GM19238 (cell line): ENCODE data around the gene NAA20.
A peak's percentile ranks its signal among the peaks of the same experiment; 100 is the strongest.

Experiments used
- DNase-seq: peaks from one replicate; pipeline ENCODE4 v3.0.0; 2011; ENCODE audit warnings: low spot score; ENCODE audit not compliant: insufficient read length

Gene NAA20, protein sequence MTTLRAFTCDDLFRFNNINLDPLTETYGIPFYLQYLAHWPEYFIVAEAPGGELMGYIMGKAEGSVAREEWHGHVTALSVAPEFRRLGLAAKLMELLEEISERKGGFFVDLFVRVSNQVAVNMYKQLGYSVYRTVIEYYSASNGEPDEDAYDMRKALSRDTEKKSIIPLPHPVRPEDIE

DNA sequence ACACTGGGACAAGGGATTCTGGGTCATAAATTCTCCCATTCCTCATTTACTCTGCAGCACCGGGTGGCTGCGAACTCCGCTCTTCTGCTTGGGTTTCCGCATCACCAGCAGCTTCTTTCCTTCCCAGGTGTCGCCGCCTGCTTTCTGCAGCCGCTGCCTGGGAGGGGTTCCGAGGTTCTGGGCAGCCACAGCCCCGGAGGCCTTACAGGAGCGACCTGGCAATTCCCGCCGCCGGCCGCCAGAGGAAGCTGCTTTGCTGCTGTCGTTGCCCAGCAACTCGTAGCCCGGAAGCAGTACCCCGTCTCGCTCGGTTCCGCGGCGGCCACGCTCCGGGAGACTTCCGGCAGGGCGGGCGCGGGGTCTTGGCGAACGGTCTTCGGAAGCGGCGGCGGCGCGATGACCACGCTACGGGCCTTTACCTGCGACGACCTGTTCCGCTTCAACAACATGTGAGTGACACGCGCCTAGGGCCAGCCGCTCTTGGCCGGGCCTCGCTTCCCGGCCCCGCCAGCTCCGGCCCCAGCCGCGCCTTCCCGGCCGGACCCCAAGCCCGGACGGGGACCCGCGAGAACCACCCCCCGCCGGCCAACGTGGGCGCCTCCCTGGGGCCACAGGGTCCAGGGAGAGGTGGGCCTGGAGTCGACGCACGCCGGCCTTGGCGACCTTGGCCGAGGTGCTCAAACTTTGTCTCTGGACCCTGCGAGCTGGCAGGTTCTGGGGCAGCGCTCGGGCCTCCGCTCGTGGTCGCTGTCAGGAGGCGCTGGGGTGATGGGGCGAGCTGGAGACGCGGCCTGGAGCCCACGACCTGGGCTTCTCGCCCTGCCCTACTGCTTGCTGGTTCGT lies at the start of gene NAA20:
Gene NAA20 (plus strand): TSS at position 362 of the 843 bp plus-strand sequence. CDS start 35 bp downstream, at position 397.
- DNase-seq: peak; percentile 89

- DNase-seq: no peak
Observed at GRCh38 chr20:19967445-19967844, 49.7 kb upstream of the NAA20 start.

- no peak for DNase-seq
Observed at GRCh38 chr20:19968028-19968427, 49.1 kb upstream of the NAA20 start.

DNA sequence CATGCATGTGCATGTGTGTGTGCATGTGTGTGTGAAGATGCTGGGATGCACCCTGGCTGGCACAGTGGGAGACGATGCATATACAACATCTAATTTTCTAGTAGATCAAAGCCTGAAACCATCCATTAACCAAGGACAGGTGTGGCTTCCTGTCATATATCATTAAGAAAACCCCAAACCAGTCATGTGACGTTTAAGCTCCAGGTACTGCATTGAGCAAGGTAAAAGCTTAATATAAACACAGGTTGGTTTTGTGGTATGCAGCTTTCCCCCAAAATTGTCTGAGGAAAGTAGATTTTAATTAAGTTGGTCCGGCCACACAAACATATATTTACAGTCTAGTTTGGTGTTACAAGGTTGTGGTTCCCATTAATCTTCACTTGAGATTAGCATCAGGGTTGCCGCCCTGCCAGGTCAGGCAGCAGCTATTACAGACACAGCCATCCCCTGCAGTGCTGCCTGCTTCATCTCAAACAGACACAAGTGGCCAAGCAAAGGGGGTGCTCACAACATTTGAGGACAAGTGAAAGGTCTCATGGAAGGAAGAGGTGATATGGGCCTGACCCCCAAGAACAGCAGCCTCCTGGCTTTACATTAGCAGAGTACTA lies 48.6 kb upstream of the NAA20 start:
- no peak for DNase-seq

- no peak for DNase-seq
Observed at GRCh38 chr20:19969106-19969505, 48.1 kb upstream of the NAA20 start.

DNA sequence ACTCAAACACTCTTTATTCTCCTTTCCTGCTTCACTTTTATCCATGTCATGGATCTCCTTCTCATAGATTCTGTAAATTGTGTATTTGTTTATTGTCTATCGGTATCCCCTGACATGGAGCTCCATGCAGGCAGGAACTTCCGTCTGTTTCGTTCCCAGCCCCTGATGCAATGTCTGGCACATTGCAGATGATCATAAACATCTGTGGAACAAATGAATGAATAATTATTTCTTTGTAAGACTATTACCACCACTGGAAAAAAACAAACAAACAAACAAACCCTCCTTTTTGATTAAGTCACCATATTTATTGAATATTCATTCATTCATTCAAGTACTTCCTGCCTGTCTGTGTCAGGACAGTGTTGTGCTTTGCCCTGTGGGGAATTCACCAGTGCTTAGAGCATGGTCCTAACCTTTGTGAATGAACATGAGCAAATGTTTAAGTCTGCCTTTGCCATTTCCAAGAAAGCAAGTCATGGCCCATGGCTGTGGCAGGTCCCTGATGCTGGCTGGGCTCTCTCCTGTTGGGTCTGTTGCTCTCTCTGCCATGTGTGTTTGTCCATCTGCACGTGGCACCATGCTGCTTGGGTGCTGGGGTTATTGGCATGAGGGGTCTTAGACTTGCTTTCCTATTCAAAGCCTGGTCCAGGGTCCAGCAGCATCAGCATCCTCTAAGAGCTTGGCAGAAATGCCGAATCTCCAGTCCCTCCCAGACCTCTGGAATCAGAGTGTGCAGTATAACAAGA lies 47.5 kb upstream of the NAA20 start:
- no peak for DNase-seq

GRCh38 chr20:19970256-19970765 lies 46.9 kb upstream of the NAA20 start:
- no peak for DNase-seq

DNA sequence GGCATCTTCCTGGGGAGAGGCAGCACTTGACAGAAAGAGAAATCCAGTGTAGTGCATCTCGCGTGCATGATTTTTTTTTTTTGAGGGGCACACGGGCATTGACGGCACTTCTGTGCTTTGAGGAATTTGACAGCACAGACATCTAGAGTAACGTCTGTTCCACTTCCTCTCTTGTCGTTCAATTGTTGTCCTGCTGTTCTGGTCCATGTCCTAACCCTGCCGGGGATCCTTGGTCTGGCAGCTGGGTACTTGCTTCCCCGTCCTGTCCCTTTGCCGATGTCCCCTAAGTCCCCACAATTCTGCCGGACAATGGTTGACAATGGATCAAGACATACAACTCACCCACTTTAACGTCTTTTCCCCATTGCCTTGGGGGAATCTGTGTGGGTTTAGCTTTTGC lies 46.0 kb upstream of the NAA20 start:
- no peak for DNase-seq

- DNase-seq: no peak
Observed at GRCh38 chr20:19973961-19974629, 43.1 kb upstream of the NAA20 start.

DNA sequence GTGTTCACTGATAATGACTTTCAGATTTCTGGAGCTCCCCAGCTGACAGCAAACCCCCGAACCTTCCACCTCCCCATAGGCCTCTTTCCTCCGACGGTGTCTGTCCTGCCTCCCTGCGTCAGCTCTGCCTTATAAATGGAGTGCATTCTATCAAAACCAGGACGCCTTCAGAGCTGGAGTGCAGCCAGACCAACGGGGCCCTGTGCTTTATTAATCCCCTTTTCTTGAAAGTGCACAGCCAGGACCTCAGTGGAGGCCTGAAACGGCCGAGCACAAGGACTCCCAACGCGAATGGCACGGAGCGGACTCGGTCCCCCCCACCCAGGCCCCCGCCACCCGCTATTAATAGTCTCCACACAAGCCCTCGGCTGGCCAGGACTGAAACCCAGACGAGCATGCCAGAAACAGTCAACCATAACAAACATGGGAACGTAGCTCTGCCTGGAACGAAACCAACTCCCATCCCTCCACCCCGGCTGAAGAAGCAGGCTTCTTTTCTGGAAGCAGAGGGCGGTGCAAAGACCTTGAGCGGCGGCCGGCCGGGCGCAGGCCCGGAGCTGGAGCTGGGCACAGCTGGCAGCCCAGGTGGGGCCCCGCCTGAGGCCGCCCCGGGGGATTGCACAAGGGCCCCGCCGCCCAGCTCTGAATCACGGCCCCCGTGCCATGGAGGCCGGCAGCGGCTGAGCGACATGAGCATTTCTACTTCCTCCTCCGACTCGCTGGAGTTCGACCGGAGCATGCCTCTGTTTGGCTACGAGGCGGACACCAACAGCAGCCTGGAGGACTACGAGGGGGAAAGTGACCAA lies 42.3 kb upstream of the NAA20 start:
- DNase-seq: no peak

DNA sequence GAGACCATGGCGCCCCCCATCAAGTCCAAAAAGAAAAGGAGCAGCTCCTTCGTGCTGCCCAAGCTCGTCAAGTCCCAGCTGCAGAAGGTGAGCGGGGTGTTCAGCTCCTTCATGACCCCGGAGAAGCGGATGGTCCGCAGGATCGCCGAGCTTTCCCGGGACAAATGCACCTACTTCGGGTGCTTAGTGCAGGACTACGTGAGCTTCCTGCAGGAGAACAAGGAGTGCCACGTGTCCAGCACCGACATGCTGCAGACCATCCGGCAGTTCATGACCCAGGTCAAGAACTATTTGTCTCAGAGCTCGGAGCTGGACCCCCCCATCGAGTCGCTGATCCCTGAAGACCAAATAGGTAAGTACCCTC lies 41.7 kb upstream of the NAA20 start:
- no peak for DNase-seq

DNA sequence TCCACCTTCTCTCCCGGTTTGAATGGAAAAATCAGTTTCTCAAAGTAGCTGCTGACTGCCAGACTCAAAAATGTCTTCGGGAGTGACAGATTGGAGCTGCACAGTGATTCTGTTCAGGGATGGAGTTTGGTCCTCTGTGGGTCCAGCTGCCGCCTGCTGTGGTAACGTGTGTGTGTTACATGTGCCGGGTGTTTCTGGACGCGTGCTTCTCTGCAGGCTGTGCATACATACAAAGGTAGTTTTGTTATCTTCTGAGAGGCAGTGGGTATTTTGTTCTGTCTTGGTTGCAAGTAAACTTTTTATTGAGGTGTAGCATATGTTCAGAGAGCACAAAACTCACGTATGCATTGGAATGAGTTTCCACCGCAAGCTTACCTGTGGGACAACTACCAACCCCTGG lies 41.3 kb upstream of the NAA20 start:
- no peak for DNase-seq

GRCh38 chr20:19976595-19977372 lies 40.4 kb upstream of the NAA20 start:
- no peak for DNase-seq

DNA sequence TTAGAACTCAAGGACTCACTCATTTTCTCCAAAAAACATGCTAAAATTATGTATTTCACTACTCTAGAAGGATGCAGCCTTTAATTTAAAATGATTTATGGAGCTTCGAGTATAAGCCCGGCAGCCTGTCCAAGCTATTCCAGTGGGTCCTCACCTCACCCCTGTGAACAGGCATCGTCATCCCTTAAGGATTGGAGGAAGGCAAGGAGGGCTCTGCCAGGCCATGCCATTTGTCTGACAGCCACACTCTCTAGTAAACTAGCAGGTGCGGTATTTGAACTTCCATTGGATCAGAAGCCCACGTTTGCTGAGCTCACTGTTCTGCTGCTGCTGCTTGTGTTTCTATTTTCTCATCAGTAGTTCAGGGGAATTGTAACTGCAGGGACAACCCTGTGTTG lies 39.8 kb upstream of the NAA20 start:
- DNase-seq: no peak

DNA sequence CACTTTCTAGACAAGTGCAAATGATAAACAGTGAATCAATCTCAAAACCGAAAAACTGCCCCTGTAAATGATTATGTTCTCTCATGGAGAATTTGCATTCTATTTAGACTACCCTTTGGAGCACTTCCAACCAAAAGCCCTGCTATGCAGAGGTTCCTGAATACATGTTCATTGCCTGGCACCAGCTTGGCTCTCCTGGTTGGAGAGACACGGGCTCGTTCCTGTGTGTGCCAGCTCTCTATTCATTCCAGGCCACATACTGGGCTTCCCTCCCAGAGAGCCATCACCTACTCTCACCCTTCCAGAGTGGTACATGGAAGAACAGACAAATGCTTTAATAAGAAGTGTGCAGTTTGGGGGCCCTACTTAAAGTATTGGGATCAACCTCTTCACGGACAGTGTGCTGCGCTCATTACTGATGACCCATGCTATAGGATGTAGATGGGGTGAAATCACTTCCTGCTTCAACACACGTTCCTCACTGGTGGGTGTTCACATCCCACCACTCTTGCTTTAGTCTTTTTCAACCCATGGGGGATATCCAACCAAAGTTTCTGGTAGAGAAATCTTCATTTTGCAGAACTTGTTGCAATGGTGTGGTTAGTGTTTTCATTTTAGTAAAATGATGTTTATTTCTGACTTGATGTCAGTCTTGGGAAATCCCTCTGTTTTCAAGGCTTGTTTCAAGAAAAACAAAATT lies 38.5 kb upstream of the NAA20 start:
- DNase-seq: no peak

- DNase-seq: no peak
Observed at GRCh38 chr20:19981031-19981451, 36.1 kb upstream of the NAA20 start.

DNA sequence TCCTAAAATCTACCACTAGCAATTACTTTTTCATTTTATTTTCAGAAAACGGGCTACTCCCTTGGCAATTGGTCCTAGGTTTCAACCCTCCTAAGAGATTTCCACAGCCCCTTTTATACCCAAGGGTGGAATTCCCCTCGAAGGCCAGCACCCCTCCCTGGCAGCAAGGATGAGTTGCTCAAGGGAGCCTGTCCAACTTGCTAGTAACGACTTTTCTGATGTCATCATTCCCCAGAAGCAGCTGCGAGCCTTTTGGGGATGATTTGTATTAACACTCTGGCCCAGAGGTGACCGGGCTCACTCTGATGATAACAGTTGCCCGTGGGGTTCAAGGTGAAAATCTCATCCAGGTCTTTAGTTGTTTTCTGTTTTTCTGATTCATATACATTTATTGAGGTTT lies 30.7 kb upstream of the NAA20 start:
- no peak for DNase-seq

- DNase-seq: no peak
Observed at GRCh38 chr20:19987046-19987445, 30.1 kb upstream of the NAA20 start.

DNA sequence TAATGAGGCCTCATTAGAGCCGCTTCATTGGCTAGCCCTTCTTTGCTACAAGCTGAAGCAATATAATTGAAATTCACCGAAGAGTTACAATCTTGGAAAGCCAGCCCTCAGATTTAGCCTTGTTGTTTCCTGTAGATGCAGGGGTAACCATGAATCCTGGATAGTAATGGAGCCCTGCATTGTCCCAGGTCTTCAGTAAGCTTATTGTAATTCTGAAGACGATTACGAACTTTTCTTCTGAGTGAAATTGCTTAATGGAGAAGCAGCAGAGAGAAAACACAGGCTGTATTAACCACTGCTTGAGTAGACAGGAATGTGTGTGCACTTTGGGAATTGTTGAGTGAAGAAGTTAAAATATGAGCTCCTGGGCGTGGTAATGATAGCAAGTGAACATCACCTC lies 26.3 kb upstream of the NAA20 start:
- DNase-seq: no peak
